Measurements from ENCODE around the gene ALDH7A1.

The ALDH7A1 gene

DNA sequence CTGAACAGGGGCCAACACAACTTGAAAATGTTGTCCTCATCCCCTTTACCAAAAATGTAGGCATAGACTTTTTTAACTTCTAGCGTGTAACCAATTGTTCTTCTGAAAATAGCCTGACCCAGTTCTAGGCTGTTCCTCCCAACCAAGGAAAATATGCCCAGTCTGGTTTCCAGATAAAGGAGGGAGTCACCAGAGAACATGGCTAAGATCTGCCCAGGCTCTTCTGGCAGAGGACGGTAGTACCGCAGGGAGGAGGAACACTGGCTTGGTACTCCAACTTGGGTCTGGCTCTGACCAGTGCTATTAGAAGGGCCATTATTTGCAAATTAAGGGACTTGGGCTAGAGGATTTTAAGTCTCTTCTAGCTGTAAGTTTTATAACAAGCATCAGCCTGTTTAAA, 108.7 kb downstream of the ALDH7A1 start:
- Histone ChIP-seq H3K4me2 (ENCODE audit: low read length) (no peak overlapping the region), H3F3A (ENCODE audit: insufficient read depth, low read length) (no peaks in the 10 kb centered on the region), H3K27me3 (ENCODE audit: insufficient read depth, low read length) (no peaks in the 10 kb centered on the region), H3K79me2 (ENCODE audit: insufficient read depth, low read length) (no peaks in the 10 kb centered on the region), H3K9me2 (ENCODE audit: low read depth, low read length) (no peaks in the 10 kb centered on the region), H3K9ac (ENCODE audit: low read length) (no peak overlapping the region), H3K27ac (ENCODE audit: low read depth, low read length, poor library complexity, severe bottlenecking) (no peak overlapping the region), H3K4me3 (ENCODE audit: low read depth, low read length, poor library complexity, severe bottlenecking) (no peak overlapping the region), H2AFZ (ENCODE audit: low read length) (no peak overlapping the region), H4K20me1 (ENCODE audit: insufficient read depth, low read length) (no peaks in the 10 kb centered on the region), H3K9me3 (ENCODE audit: low read length) (no peaks in the 10 kb centered on the region), H3K36me3 (ENCODE audit: insufficient read depth, low read length) (peaks cover 13% of the 10 kb centered on the region; the same call in 1 of the 2 replicates), H3K4me1 (ENCODE audit: insufficient read depth, low read length, severe bottlenecking) (no peaks in the 10 kb centered on the region)
- TF ChIP-seq CTCF (IDR thresholded peaks at IDR 0.05; ENCODE audit: low read length): no peak
- TF ChIP-seq EZH2 (IDR thresholded peaks at IDR 0.05; ENCODE audit: borderline replicate concordance, low read length): no peak

DNA sequence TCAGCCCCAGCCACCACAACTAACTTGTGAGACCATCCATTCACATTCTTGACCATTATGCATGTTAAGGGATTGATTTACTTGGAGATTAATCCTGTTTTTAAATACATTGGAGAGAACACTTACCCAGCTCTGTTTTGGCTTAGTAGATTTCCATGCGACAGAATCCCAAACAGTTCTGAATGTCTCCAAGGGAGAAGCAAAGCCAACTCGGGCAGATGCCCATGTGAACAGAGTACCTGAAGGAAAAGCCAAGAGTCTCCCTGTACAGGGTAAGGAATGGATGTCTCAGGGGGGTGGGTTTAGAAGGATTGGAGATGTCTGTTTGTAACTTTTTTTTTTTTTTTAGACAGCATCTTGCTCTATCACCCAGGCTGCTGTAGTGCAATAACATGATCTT, 110.8 kb downstream of the ALDH7A1 start:
- H3K4me2 ChIP-seq (ENCODE audit: low read length): no peak overlapping the region
- no peaks in the 10 kb centered on the region for H3F3A ChIP-seq (ENCODE audit: insufficient read depth, low read length)
- peaks cover 13% of the 10 kb centered on the region; the same call in 1 of the 2 replicates for H3K36me3 ChIP-seq (ENCODE audit: insufficient read depth, low read length)
- no peak overlapping the region for H3K9ac ChIP-seq (ENCODE audit: low read length)
- H2AFZ ChIP-seq (ENCODE audit: low read length): no peak overlapping the region
- H3K4me1 ChIP-seq (ENCODE audit: insufficient read depth, low read length, severe bottlenecking): no peaks in the 10 kb centered on the region
- TF ChIP-seq EZH2 (IDR thresholded peaks at IDR 0.05; ENCODE audit: borderline replicate concordance, low read length) (no peak), CTCF (IDR thresholded peaks at IDR 0.05; ENCODE audit: low read length) (no peak)
- H3K9me2 ChIP-seq (ENCODE audit: low read depth, low read length): no peaks in the 10 kb centered on the region
- no peaks in the 10 kb centered on the region for H3K79me2 ChIP-seq (ENCODE audit: insufficient read depth, low read length)
- no peaks in the 10 kb centered on the region for H3K27me3 ChIP-seq (ENCODE audit: insufficient read depth, low read length)
- no peaks in the 10 kb centered on the region for H4K20me1 ChIP-seq (ENCODE audit: insufficient read depth, low read length)
- H3K27ac ChIP-seq (ENCODE audit: low read depth, low read length, poor library complexity, severe bottlenecking): no peak overlapping the region
- H3K9me3 ChIP-seq (ENCODE audit: low read length): no peaks in the 10 kb centered on the region
- no peak overlapping the region for H3K4me3 ChIP-seq (ENCODE audit: low read depth, low read length, poor library complexity, severe bottlenecking)

DNA sequence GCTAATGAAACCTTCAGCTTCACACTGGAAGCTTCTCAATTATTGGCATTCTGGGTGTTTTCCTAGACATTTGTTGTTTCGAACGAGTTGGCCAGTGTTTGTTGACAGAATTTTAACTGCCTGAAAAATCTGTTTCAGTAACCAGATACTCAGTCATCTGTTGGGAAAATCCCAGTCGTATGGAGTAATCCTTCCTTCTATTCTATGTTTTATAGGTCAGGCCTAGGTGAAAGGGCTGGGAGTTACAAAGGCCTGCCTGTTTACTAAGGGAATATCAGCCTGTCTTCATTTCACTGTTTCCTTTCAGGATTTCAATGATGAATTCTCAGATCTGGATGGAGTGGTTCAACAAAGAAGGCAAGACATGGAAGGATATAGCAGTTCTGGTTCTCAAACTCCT, 111.9 kb downstream of the ALDH7A1 start:
- Histone ChIP-seq H3K9me3 (ENCODE audit: low read length) (no peaks in the 10 kb centered on the region), H3K9ac (ENCODE audit: low read length) (no peak overlapping the region), H3K4me2 (ENCODE audit: low read length) (no peak overlapping the region), H4K20me1 (ENCODE audit: insufficient read depth, low read length) (no peaks in the 10 kb centered on the region), H3K27me3 (ENCODE audit: insufficient read depth, low read length) (no peaks in the 10 kb centered on the region), H3F3A (ENCODE audit: insufficient read depth, low read length) (no peaks in the 10 kb centered on the region), H3K4me1 (ENCODE audit: insufficient read depth, low read length, severe bottlenecking) (no peaks in the 10 kb centered on the region), H3K4me3 (ENCODE audit: low read depth, low read length, poor library complexity, severe bottlenecking) (no peak overlapping the region), H3K27ac (ENCODE audit: low read depth, low read length, poor library complexity, severe bottlenecking) (no peak overlapping the region), H3K36me3 (ENCODE audit: insufficient read depth, low read length) (peaks cover 13% of the 10 kb centered on the region; the same call in 1 of the 2 replicates), H3K9me2 (ENCODE audit: low read depth, low read length) (no peaks in the 10 kb centered on the region), H3K79me2 (ENCODE audit: insufficient read depth, low read length) (no peaks in the 10 kb centered on the region), H2AFZ (ENCODE audit: low read length) (no peak overlapping the region)
- no peak for TF ChIP-seq CTCF (IDR thresholded peaks at IDR 0.05; ENCODE audit: low read length)
- no peak for TF ChIP-seq EZH2 (IDR thresholded peaks at IDR 0.05; ENCODE audit: borderline replicate concordance, low read length)

All from OCI-LY1 (cell line).